SK-N-SH (cell line): ENCODE measurements around the gene KRTAP16-1.

Experiments used
- CHD2 ChIP-seq: fragments of 150-350 bp; IDR thresholded peaks from 2 replicates; pipeline ENCODE4 v1.6.1; 2018; ENCODE audit warnings: low read length; ENCODE audit not compliant: partially characterized antibody
- EP300 ChIP-seq, 2 experiments: IDR thresholded peaks; 2 replicates each; pipeline versions ENCODE4 v1.4.0 to v1.6.1; 2012; ENCODE audit warnings: borderline replicate concordance in 1 of 2, low read depth in 1 of 2, low read length in 1 of 2
- EZH2phosphoT487 ChIP-seq: fragments of 200-600 bp; sonication (generic); IDR thresholded peaks from 2 replicates; pipeline ENCODE4 v1.6.1; 2017; ENCODE audit warnings: low read depth, mixed run types, mild to moderate bottlenecking, antibody characterized with exemption, moderate library complexity, borderline replicate concordance
- GABPA ChIP-seq: IDR thresholded peaks from 2 replicates; pipeline ENCODE4 v1.4.0; 2012; ENCODE audit warnings: low read depth, mild to moderate bottlenecking
- JUND ChIP-seq: IDR thresholded peaks from 2 replicates; pipeline ENCODE4 v1.4.0; 2012
- SIN3A ChIP-seq: IDR thresholded peaks from 2 replicates; pipeline ENCODE4 v1.6.1; 2012; ENCODE audit warnings: low read depth, mild to moderate bottlenecking, low read length, moderate library complexity, borderline replicate concordance
- TCF12 ChIP-seq: IDR thresholded peaks from 2 replicates; pipeline ENCODE4 v1.4.0; 2012
- YY1 ChIP-seq: IDR thresholded peaks from 2 replicates; pipeline ENCODE4 v1.4.0; 2012; ENCODE audit warnings: low read depth, mild to moderate bottlenecking
- TF ChIP-seq, protein P1 (sequence below): fragments of 200-600 bp; sonication (generic); IDR thresholded peaks from 2 replicates; pipeline ENCODE4 v1.6.1; 2017; ENCODE audit warnings: antibody characterized with exemption, mild to moderate bottlenecking, moderate library complexity
- TF ChIP-seq, protein P2 (sequence below): IDR thresholded peaks from 2 replicates; pipeline ENCODE4 v1.4.0; 2012; ENCODE audit warnings: low read depth, borderline replicate concordance
- TF ChIP-seq, protein P3 (sequence below): fragments of 150-350 bp; IDR thresholded peaks from 2 replicates; pipeline ENCODE4 v1.6.1; 2016; ENCODE audit warnings: mild to moderate bottlenecking, low read depth, low read length
- TF ChIP-seq, protein P4 (sequence below): IDR thresholded peaks from 2 replicates; pipeline ENCODE4 v1.4.0; 2012; ENCODE audit warnings: low read depth

DNA sequence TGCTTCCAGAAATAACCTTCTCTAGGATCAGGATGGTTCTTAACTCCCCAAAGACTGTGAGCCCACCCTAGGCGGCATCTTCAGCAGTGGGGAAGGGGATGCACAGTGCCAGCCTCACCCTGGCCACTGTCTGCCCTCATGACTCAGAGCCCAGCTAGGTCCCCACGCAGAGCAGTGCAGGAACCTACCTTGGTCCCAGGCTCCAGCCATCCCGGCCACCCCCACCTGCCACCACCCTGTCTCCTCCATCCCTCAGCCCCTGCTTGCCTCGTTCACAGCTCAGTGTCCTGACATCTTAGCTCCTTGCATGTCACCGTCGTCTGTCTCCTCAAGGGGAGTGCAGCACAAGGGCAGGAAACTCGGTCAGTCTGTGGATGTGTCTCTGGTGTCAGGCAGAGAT lies 22.5 kb upstream of the KRTAP16-1 start:
- TF ChIP-seq, protein P1, sequence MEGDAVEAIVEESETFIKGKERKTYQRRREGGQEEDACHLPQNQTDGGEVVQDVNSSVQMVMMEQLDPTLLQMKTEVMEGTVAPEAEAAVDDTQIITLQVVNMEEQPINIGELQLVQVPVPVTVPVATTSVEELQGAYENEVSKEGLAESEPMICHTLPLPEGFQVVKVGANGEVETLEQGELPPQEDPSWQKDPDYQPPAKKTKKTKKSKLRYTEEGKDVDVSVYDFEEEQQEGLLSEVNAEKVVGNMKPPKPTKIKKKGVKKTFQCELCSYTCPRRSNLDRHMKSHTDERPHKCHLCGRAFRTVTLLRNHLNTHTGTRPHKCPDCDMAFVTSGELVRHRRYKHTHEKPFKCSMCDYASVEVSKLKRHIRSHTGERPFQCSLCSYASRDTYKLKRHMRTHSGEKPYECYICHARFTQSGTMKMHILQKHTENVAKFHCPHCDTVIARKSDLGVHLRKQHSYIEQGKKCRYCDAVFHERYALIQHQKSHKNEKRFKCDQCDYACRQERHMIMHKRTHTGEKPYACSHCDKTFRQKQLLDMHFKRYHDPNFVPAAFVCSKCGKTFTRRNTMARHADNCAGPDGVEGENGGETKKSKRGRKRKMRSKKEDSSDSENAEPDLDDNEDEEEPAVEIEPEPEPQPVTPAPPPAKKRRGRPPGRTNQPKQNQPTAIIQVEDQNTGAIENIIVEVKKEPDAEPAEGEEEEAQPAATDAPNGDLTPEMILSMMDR = no peak
- TF ChIP-seq CHD2 (no peak), JUND (no peak), TCF12 (no peak), GABPA (no peak), EZH2phosphoT487 (no peak), SIN3A (no peak), YY1 (no peak), EP300 (IDR thresholded peaks at IDR 0.05; ENCODE audit: borderline replicate concordance in 1 of 2, low read depth in 1 of 2, low read length in 1 of 2) (no peak)
- TF ChIP-seq, protein P2, sequence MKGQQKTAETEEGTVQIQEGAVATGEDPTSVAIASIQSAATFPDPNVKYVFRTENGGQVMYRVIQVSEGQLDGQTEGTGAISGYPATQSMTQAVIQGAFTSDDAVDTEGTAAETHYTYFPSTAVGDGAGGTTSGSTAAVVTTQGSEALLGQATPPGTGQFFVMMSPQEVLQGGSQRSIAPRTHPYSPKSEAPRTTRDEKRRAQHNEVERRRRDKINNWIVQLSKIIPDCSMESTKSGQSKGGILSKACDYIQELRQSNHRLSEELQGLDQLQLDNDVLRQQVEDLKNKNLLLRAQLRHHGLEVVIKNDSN = no peak
- TF ChIP-seq, protein P3, sequence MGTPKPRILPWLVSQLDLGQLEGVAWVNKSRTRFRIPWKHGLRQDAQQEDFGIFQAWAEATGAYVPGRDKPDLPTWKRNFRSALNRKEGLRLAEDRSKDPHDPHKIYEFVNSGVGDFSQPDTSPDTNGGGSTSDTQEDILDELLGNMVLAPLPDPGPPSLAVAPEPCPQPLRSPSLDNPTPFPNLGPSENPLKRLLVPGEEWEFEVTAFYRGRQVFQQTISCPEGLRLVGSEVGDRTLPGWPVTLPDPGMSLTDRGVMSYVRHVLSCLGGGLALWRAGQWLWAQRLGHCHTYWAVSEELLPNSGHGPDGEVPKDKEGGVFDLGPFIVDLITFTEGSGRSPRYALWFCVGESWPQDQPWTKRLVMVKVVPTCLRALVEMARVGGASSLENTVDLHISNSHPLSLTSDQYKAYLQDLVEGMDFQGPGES = no peak
- TF ChIP-seq, protein P4, sequence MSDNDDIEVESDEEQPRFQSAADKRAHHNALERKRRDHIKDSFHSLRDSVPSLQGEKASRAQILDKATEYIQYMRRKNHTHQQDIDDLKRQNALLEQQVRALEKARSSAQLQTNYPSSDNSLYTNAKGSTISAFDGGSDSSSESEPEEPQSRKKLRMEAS = no peak
